GM08714 (cell line): ENCODE data around the gene GNPTG.
"Not testable (repeated sequence)": the region's sequence is repeated elsewhere in the genome, so short reads cannot be mapped to it uniquely, and the experiment has no call there.

Experiments used
- H3K4me3 ChIP-seq: fragments of 200-500 bp; sonication (Bioruptor generic); 2 replicates; pipeline ENCODE4 v1.5.1; 2014; ENCODE audit warnings: mild to moderate bottlenecking, low read length, inconsistent platforms
- ZNF274 ChIP-seq: IDR thresholded peaks from 2 replicates; pipeline ENCODE4 v1.6.1; 2012; ENCODE audit warnings: mild to moderate bottlenecking, low read depth, low read length

GNPTG gene

GRCh38 chr16:1325261-1325660 is 26.5 kb upstream of the GNPTG start:
- H3K4me3 ChIP-seq = no peak overlapping the region

GRCh38 chr16:1325673-1326371 is 25.9 kb upstream of the GNPTG start:
- no peak for TF ChIP-seq ZNF274
- H3K4me3 ChIP-seq = no peak overlapping the region

More at GRCh38 chr16:1325261-1325660, 26.5 kb upstream of the GNPTG start:
- no peak for TF ChIP-seq ZNF274

- no peak overlapping the region for H3K4me3 ChIP-seq
- no peak for TF ChIP-seq ZNF274
These were observed 25.3 kb upstream of the GNPTG start for GRCh38 chr16:1326391-1326790.

- H3K4me3 ChIP-seq = no peak overlapping the region
These were observed 24.6 kb upstream of the GNPTG start for GRCh38 chr16:1326946-1327618.

GRCh38 chr16:1327619-1327947 is 24.1 kb upstream of the GNPTG start:
- no peak overlapping the region for H3K4me3 ChIP-seq
- no peak for TF ChIP-seq ZNF274

More at GRCh38 chr16:1326946-1327618, 24.6 kb upstream of the GNPTG start:
- no peak for TF ChIP-seq ZNF274

DNA sequence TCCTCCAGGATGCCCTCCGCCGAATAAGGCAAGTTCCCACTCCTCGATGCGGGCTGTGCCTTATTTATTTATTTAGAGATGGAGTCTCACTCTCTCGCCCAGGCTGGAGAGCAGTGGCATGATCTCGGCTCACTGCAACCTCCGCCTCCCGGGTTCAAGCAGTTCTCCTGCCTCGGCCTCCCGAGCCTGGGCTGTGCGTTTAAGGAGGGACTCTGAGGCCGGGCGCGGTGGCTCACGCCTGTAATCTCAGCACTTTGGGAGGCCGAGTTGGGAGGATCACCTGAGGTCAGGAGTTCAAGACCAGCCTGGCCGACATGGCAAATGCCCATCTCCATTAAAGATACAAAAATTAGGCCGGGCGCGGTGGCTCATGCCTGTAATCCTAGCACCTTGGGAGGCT is 23.6 kb upstream of the GNPTG start:
- not testable (repeated sequence) for H3K4me3 ChIP-seq

DNA sequence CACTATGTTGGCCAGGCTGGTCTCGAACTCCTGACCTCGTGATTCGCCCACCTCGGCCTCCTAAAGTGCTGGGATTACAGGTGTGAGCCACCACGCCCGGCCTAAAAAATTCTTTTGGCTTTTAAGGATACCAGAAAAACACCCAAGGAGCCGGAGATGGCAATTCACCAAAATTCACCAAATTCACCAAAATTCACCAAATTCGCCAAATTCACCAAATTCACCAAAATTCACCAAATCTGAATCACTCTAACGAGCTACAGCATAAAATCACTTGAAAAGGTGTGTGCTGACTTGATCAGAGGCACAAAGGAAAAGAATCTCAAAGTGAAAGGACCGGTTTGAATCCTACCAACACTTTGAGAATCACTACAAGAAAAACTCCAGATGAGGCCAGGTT is 22.8 kb upstream of the GNPTG start:
- H3K4me3 ChIP-seq = not testable (repeated sequence)

DNA sequence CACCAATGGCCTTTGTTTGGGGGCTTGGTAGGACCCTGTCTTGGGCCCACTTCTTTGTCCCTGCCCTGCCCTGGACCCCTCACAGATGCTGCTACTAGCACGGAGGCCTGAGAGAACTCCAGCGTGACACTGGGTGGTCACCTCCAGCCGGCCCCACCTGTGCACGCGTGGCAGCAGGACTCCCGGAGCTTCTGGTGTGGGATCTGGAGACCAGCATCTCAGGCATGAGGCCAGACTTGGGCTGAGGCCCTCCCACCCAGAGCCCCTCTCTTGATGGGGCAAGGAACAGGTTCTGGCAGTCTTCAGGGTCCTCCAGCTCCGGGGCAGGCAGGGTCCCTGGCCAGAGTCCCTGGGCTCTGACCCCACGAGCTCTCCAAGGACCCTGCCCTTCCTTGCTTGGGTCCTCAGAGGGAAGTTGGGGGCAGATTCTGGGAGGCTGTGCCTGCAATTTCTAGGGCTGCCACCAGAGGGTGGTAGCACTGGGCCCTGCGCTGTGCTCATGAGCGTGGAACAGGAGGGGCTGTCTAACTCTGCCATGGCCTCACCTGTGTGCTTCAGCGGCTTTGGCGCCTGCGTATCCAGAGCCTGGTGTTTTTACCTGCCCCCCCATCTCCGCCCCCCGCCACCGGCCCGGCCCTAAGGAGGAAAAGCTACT is 21.3 kb upstream of the GNPTG start:
- H3K4me3 ChIP-seq = no peak overlapping the region
- TF ChIP-seq ZNF274 = no peak

- no peak overlapping the region; the same call in 1 of the 2 replicates for H3K4me3 ChIP-seq
- no peak for TF ChIP-seq ZNF274
These were observed 20.6 kb upstream of the GNPTG start for GRCh38 chr16:1330931-1331711.

DNA sequence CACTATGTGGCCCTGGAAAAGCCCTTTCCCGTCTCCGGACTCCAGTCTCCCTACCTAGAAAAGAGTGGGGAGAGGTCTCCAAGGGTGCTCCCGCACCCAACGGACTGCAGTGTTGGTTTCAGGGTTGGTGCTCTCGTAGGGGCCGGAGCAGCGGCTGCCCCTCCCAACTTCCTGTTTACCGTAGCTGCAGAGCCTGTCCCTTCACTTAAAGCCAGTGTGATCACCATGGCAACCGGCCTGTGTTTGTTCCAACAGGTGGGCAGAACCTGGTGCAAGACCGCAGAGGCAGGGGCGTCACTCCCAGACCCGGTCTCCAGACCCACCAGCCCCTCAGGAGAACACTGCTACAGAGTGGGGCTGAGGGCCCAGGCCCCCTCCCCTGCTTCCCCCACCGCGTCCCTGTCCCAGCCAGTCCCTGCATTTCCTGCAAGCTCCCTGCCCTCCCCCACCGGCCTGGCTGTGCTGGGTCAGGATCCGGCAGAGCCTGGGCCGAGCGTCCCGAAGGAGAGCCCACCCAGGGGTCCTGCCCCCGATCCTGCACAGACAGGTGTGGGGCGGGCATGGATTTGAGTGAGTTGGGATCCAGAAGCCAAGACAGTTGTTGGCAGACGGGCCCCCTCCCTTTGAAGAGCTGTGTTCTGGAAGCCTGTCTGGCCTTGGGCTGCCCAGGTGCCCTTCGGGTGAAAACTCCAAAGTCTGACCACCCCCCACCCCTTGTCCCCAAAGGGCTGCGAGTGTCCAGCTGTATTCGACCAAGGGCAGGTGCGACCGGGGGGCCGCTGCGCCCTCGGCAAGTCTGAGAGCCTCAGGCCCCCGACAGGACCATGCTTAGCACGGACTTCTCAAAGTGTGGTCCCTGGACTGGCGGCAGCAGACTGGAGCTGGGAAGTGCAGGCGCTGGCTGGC is 19.8 kb upstream of the GNPTG start:
- no peak for TF ChIP-seq ZNF274
- H3K4me3 ChIP-seq = no peak overlapping the region; the same call in 1 of the 2 replicates

DNA sequence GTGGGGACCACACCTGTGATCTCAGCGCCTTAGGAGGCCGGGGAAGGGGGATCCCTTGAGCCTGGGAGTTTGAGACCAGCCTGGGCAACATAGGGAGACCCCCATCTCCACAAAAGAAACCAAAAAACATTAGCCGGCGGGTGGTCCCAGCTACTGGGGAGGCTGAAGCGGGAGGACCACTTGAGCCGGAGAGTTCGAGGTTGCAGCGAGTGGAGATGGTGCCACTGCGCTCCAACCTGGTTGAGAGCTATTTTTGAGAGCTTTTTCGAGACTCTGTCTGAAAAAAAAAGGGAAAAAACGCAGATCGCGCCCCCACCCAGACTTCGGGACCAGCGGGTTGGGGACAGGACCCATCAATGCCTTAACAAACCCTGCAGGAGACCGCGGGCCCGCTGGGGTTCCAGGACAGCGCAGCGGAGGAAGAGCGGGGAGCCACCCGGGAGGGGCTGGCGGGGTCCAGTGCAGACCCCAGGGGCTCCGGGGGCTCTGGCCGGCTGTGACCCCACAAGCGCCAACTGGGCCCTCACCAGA is 19.0 kb upstream of the GNPTG start:
- no peak for TF ChIP-seq ZNF274
- no peak overlapping the region for H3K4me3 ChIP-seq

- no peak for TF ChIP-seq ZNF274
- no peak within 1 kb of the TSS for H3K4me3 ChIP-seq
These were observed 18.4 kb upstream of the GNPTG start, which contains the start of gene BAIAP3 for GRCh38 chr16:1333149-1333812. BAIAP3 (plus strand) TSS chr16:1333645; CDS start chr16:1338550, 4,905 bp downstream.

- TF ChIP-seq ZNF274 = no peak
- H3K4me3 ChIP-seq = no peak overlapping the region
These were observed 17.7 kb upstream of the GNPTG start for GRCh38 chr16:1333854-1334700.
